Measurements from ENCODE around the gene ASB6.
"Not testable (repeated sequence)": the region's sequence is repeated elsewhere in the genome, so short reads cannot be mapped to it uniquely, and the experiment has no call there.

Gene ASB6

DNA sequence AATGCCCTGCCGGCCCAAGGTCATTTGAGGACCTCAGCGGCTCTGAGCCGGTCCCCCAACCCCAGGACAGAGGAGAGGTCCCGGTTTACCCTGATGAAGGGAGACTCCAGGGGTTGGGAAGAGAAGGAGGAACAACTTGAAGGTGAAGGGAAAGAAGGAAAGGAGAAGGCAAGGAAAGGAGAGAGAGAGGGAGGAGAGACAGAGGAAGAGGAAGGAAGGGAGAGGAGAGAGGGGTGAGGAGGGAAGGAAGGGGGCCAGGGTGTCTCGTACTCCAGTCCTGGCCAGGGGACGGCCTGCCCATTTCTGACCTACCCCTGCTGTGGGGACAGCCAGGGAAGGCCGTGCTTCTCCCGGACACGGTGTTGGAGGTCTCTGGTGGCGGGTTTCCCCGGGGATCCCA lies 25.4 kb upstream of the ASB6 start:
- DNase-seq (ENCODE audit: low read depth in 2 of 2): no peak

GRCh38 chr9:129666575-129666974 lies 24.6 kb upstream of the ASB6 start:
- DNase-seq (ENCODE audit: low read depth in 2 of 2): no peak

DNA sequence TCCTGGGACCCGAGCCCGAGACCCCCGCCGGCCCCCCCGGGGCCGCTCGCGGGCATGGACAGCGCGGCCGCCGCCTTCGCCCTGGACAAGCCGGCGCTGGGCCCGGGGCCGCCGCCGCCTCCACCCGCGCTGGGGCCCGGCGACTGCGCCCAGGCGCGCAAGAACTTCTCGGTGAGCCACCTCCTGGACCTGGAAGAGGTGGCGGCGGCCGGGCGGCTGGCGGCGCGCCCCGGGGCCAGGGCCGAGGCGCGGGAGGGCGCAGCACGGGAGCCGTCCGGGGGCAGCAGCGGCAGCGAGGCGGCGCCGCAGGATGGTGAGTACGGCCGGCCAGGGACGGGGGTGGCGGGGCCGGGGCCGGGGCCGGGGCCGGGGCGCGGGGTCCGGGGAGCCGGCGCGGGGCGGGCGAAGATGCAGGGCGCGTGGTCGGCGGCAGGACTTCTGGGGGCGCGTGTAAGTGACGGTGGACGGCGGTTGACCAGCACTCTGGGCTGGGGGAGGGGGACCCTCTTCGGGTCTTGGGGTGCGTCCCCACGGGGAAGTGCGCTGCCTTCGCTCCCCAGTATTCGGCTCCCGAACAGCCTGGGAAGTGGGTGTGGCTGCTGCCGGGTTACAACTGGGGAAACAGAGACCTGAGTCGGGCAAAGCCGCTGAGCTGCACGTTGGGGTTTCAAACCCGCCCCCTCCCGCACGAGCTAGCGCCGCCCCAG lies 24.0 kb upstream of the ASB6 start:
- DNase-seq (ENCODE audit: low read depth in 2 of 2): no peak

DNA sequence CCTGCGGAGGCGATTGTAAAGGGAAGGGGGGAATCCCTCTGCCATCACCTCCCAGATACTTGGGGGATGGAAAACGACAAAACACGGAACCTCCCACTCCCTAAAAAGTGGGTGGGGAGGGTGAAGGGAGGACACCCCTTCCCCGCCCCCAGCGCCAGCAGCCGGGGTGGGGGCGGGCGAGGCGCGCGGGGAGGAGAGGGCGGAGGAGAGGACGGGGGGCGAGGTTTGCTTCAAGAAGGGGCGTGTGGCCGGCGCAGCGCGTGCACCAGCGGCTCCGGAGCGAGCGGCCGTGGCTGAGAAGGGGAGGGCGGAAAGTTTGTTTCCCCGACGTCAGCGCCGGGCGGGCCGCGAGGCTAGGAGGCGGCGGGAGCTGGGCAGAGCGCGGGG lies 23.4 kb upstream of the ASB6 start, which contains the start of gene PRRX2:
TSS of gene PRRX2 (plus strand) at position 259 of the 387 bp plus-strand sequence. CDS start 221 bp downstream, outside the sequence.
- DNase-seq (ENCODE audit: low read depth in 2 of 2): no peak

DNA sequence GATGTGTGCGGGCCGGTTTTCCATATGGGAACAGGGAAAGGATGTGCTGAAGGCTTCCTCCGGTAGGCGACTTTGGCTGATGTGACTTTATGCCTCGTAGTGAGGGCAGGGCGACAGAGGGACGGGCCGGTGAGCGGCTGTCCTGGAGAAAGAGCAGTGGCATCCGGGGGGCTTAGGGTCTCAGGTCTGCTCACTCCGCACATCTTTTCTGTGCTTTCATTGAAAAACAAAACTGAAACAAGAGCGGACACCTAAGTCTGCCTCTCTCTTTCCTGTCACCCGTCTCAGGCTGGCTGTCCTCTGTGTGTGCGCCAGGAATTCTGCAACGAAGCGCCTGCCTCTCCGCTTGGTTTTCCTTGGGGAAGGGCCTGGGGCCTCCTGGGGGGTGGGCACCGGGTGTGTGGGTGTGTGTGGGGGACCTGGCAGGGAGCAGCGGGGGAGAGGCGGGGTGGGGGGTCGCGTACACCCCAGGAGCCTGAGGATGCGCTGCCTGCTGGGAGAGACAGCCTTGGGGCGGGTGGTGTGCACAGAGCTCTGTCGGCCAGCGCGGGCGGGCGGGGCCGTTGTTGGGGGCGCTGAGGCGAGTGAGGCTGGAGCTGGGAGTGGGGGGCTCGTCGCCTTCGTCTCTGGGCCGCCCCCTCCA lies 22.9 kb upstream of the ASB6 start:
- DNase-seq (ENCODE audit: low read depth in 2 of 2): no peak

- not testable (repeated sequence) for DNase-seq (ENCODE audit: low read depth in 2 of 2)
Observed at GRCh38 chr9:129662239-129662638, 20.3 kb upstream of the ASB6 start.

- DNase-seq (ENCODE audit: low read depth in 2 of 2): no peak
Observed at GRCh38 chr9:129661029-129661428, 19.1 kb upstream of the ASB6 start.

GRCh38 chr9:129656795-129657390 lies 14.9 kb upstream of the ASB6 start:
- no peak for DNase-seq (ENCODE audit: low read depth in 2 of 2)

DNA sequence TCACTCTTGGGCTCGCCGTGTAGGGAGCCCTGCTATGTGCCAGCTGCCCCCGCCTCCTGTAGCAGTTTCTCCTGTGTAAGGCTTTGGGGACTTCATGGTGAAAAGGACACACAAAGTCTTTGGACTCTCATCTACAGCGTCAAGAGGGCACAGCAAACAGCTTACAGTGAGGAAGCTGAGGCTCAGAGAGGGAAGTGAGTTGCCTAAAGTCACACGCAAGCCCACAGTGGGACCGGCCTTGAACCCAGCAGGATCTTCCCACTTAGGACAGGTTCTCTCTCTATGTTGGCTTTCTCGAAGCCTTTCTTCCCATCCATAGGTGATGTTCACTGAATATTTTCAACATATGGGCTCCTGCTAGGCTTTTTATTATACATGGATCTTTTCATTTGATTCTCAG lies 13.7 kb upstream of the ASB6 start:
- no peak for DNase-seq (ENCODE audit: low read depth in 2 of 2)

GRCh38 chr9:129655154-129655553 lies 13.2 kb upstream of the ASB6 start:
- DNase-seq (ENCODE audit: low read depth in 2 of 2): no peak

GRCh38 chr9:129654554-129655040 lies 12.6 kb upstream of the ASB6 start:
- DNase-seq (ENCODE audit: low read depth in 2 of 2): no peak

GRCh38 chr9:129653823-129654553 lies 12.0 kb upstream of the ASB6 start:
- DNase-seq (ENCODE audit: low read depth in 2 of 2): no peak

DNA sequence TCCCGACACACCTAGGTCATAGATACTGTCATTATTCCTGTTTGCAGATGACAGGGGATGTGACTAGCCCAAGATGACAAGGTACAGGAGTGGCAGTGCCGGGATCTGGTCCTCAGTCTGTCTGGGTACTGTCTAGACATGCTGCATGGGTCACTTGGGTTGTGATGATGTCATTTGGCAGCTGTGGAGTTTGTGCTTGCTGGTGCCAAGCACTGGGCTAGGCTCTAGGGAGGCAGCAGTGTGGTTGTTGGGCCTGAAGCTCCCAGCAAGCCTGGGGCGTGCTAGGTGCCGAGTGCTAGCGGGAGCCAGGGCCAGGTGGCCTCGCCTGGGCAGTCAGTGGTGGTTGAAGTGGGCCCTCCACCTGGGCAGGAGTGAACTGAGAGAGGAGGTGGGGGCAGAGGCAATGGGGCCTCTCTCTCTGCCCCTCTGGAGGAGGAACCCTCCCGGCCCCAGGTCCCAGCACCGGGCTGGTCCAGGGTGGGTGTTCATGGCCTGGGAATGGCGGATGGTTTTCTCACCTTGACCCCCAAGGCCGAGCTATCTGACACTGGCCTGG lies 8.8 kb upstream of the ASB6 start:
- DNase-seq (ENCODE audit: low read depth in 2 of 2): no peak

DNA sequence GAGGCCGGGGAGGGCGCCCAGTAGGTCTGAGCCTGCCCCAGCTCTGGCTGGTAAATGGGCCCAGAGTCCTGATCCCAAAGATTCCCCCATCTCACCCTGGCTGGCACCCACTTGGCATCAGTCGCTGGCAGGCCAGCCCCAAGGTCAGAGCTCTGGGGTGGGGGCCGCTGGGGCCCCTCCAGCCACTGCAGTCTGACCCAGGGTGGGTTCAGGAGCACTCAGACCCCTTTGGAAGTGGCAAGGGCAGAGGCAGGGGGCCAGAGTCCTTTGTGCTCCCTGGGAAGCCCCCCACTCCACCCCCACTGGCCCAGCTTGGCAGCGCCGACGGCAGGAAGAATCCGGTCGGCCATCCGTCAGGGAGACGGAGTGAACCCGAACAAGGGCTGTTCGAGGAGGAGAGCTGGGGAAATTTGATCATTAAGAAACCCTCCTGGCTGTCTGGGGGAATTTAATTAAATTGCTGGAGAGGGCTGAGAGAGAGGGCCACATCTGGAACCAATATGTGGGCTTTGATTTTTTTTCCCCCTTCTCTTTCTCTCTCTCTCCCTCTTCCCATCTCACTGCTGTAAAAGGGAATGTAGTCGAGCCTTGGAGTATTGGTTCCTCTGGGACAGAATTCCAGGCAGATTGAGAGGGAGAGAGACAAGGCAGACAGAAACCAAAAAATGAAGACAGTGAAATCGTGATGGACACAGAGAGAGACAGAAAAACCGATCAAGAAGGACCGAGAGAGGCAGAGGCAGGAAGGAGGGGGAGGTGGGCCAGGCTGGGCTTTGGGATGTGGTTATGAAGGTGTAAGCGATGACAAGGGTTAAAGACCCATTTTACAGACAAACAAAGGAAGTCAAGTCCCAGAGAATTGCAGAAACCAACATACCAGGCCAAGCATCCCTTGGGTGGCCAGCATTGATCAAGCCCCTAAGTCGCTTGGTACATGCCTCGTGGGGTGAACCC lies 8.1 kb upstream of the ASB6 start:
- no peak for DNase-seq (ENCODE audit: low read depth in 2 of 2)

DNA sequence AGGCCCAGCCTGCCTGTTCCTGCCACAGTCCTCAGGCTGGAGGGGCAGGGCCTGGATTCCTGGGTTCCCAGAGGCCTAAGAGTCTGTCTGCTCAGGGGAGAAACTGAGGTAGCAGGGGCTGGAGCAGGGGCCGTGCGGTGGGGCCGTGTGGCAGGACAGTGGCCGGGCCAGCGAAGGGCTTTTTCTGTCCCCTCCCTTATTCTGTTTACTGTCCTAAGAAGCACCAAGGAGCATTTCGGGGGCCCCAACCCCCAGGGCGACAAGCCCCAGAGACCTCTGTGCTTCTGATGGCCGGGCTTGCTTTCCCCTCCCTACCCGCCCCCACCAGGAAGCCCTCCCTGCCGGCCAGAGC lies 6.8 kb upstream of the ASB6 start:
- DNase-seq (ENCODE audit: low read depth in 2 of 2): no peak

- DNase-seq (ENCODE audit: low read depth in 2 of 2): no peak
Observed at GRCh38 chr9:129648092-129648763, 6.3 kb upstream of the ASB6 start.

GRCh38 chr9:129647635-129648034 lies 5.7 kb upstream of the ASB6 start:
- no peak for DNase-seq (ENCODE audit: low read depth in 2 of 2)

- no peak for DNase-seq (ENCODE audit: low read depth in 2 of 2)
Observed at GRCh38 chr9:129646654-129647053, 4.7 kb upstream of the ASB6 start.

GRCh38 chr9:129646252-129646651 lies 4.3 kb upstream of the ASB6 start:
- no peak for DNase-seq (ENCODE audit: low read depth in 2 of 2)

GRCh38 chr9:129644902-129645301 lies 3.0 kb upstream of the ASB6 start:
- DNase-seq (ENCODE audit: low read depth in 2 of 2): no peak
